Measurements from ENCODE around the gene INPP5A.

DNA sequence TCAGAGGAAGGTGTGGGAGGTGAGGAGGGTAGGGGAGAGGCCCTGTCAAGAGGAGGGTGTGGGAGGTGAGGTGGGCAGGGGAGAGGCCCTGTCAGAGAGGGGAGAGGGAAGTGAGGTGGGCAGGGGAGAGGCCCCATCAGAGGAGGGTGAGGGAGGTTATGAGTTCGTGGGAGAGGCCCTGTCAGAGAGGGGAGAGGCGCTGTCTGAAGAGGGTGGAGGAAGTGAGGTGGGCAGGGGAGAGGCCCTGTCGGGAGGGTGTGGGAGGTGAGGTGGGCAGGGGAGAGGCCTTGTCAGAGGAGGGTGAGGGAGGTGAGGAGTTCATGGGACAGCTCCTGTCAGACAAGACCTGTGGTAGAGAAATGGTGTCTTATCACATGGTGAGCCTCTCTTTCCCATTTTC lies 74.4 kb downstream of the INPP5A start:
- TF ChIP-seq, protein P1, sequence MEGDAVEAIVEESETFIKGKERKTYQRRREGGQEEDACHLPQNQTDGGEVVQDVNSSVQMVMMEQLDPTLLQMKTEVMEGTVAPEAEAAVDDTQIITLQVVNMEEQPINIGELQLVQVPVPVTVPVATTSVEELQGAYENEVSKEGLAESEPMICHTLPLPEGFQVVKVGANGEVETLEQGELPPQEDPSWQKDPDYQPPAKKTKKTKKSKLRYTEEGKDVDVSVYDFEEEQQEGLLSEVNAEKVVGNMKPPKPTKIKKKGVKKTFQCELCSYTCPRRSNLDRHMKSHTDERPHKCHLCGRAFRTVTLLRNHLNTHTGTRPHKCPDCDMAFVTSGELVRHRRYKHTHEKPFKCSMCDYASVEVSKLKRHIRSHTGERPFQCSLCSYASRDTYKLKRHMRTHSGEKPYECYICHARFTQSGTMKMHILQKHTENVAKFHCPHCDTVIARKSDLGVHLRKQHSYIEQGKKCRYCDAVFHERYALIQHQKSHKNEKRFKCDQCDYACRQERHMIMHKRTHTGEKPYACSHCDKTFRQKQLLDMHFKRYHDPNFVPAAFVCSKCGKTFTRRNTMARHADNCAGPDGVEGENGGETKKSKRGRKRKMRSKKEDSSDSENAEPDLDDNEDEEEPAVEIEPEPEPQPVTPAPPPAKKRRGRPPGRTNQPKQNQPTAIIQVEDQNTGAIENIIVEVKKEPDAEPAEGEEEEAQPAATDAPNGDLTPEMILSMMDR (IDR thresholded peaks at IDR 0.05; ENCODE audit: low read depth, low read length, poor library complexity, severe bottlenecking), result no peak
- no peak for TF ChIP-seq EZH2phosphoT487 (IDR thresholded peaks at IDR 0.05; ENCODE audit: borderline replicate concordance, low read length)

All from DOHH2 (cell line).